NCI-H1694 treated with DMSO at 0.1 percent for 48 hours (cell line): ENCODE measurements around the gene BMF.

Source experiments
- DNase-seq: peaks from one replicate; lab custom pipeline; 2025; lab: John Stamatoyannopoulos, UW

The BMF gene

DNA sequence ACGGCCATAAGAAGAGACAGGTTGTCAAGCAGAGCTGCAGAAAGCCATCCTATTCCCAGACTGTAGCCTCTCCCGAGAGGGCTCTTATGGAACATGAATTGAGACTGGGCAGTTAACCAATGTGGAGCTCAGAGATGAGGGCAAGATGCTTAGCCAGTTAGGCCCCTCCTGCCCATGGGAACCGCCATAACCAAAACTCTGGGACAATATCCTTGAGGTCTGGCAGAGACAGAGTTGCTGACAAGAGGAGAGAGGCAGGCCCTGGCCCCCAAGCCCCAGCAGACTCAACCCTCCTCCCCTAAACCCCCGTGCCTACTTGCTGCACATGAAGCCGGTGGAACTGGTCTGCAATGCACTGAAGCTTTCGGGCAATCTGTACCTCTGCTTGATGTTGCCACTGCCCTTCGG, 4.8 kb downstream of the BMF start:
- no peak for DNase-seq

- DNase-seq: peak; percentile 63
These were observed 5.5 kb downstream of the BMF start for GRCh38 chr15:40102897-40103858.

DNA sequence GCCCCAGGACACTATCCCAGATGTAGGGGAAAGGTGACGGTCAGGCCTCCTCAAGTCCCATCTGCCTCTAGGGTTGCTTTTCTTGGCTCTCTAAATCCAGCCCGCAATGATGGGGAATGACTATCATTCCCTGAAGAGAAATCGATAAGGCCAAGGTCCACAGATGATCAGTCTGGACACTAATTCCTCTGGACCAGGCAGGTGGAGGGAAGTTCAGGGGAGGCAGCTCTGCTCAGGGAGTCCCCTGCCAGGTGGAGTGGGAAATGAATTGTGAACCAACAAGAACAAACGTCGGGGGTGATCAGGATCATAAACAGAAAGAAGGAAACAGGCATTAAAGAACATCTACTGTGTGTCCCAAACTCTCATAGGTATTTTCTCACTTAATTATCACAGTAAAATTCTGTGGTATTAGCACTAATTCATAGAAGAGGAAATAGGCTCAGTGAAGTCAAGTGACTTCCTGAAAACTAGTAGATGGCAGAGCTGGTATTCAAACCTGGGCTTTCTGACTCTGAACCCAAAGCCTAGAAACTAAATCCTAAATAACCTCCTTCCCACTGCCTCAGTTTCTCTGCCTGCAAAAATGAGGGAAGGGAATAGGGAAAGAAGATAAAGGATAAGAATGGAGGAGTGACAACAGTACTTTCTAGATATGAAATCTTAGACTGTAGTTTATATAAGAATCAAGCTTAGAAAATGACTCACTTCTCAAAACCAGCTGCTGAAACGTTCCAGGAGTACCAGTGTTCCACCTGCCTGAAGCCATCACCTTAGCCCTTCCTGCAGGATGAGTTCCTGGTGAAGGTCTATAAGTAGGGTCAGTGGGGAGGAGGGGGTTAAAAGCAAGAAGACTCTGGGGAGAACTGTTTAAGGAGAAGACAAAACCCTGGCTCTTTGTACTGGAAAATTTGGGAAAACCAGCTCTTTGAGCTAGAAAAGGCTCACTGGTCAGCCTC, 7.5 kb downstream of the BMF start:
- DNase-seq: no peak

GRCh38 chr15:40100123-40100946, 8.3 kb downstream of the BMF start:
- DNase-seq: no peak

GRCh38 chr15:40098489-40099261, 10.0 kb downstream of the BMF start:
- DNase-seq: peak; percentile 39

DNA sequence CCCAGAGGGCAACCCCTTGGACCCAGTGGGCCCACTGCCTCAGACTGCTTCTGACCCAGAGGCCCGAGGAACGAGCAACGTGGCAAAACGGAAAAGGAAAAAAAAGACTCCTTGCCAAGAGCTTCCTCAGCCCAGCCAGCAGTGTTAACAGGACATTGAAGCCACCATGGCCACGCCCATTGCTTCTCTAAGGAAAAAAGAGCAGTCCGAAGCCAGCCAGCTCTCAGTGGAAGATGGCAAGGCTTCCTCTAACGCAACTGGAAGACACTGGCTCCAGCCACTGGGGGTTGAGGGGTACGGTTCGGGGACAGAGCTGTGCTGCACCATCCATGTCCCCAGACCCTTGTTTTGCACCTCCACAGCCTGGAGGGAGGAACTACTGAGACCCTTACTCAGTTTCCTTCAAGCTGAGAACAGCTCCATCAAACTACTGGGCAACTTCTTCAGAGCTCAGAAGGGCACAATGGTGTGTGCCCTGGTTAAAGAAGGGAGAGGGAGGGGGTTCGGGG, 10.7 kb downstream of the BMF start:
- DNase-seq: no peak

GRCh38 chr15:40097096-40097967, 11.3 kb downstream of the BMF start:
- DNase-seq: no peak

DNA sequence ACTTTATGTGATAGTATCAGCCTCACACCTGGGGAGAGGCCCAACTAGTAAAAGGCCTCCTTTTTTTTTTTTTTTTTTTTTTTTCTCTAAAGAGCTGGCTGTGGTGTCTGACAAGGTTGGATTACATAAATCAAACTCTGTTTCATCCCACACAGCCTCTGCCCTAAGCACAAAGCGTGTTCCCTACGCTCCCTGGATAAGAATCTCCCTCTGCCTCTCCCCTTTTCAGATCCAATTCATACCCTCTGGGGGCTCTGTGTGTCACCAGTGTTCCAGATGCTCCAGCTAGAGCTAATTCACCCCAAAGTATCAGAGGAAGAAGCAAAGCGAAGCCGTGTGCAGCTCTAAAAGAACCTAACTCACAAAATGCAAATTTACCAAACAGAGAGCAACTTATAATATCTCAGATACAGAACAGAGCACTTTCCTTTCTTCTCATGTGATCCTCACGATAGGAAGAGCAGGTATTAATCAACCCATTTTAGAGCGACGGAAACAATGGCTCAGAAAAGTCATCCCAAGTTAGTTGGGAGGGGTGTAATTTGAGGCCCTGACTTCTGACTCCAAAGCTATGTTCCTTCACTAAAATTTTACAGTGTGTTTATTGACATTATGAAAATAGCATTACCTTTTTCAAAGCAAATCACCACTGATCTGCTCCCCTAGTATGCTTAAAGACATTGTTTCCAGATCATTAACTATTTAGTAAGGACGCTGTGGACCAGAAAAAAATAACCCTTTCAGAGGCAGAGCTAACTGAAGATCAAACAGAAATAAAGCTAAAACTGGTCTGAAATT, 12.4 kb downstream of the BMF start:
- no peak for DNase-seq

GRCh38 chr15:40095371-40096093, 13.1 kb downstream of the BMF start:
- DNase-seq: no peak

- no peak for DNase-seq
These were observed 14.5 kb downstream of the BMF start for GRCh38 chr15:40094156-40094555.

DNA sequence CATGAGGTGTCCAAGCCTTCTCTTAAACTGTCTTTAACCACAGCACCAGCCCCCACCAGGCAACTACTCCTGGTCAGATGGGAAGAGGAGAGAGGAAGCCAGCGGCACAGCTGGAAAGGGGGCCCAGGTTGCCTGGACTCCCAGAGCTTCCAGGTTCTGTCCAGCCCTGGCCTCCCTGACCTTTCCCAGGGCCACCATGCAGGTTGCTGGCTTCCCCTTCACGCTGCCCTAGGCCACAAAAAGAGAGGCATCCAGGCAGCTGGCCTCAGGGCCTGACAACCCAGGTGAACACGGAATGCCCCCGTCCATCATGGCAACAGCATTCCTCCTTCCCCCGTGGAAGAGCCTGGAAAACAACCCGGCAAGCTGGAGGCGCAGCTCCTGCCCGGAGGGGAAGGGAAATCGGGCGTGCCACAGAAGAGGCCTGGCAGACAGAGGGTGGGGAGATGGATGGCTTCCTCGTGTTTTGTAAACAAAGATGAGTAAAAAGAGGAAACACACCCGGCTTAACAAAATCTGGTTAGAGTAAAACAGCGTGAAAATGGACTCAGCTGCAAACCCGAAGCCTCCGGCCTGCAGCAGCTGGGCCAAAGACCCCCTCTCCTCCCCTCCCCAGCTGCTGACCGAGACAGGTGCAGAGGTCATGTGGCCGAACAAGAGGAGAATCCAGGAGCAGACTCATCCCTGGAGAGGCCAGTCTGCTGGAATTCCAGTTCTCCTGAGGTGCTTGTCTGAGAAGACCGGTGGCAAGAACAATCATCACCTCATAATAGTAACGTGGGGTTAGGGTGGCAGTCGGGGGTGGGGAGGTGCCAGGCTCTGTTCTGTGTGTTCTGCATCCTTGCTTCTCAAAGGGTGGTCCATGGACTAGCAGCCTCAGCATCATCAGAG, 15.5 kb downstream of the BMF start:
- no peak for DNase-seq

DNA sequence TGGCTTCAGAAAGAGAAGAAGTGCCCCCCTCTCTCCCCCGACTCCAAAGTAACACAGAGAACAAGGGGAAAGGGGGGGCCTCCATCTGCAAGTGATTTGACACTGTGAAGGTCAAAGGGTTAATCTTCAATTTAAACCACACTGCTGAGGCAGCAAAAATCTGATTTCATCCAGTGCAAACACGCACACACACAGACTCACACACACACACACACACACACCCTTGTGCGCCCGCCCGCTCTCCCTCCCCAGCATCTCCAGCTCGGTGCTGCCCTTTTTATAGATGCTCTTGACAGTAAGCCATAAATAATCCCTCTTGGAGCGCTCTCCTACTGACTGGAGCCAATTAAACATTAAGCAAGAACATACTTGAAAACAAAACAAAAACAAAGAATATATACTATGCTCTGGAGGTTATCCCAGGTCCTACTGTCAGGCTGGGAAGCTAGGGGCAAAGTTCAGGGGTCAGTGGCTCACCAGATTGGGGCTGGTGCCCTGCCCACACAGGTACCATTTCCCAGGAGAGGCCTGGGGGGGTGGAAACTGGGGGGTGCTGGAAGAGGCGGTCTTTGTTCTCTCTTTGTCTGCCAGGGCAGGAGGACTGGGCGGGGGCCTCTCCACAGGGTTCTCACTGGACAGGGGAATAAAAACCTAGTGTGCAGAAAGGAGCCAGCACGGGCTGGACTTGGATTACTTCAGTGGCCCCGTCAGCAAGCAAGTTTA, 16.3 kb downstream of the BMF start:
- peak; percentile 36 for DNase-seq

DNA sequence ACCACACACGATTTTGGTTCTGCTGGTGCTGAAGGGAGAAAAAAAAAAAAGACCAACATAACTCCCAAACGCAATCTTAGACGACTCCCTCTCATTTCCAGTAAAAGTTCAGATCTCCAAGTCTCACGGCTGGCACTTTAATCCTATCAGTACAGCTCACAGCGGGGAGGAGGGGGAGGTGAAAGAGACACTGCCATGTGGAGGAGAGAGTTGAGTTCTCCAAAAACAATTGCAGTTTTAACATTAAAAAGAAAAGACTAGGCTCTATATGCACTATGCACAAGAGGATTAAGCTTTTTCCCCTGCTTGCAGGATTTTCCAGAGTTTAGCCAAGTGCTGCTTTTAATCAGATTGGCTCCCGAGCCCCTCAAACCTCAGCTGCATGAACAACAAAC, 16.8 kb downstream of the BMF start:
- no peak for DNase-seq

DNA sequence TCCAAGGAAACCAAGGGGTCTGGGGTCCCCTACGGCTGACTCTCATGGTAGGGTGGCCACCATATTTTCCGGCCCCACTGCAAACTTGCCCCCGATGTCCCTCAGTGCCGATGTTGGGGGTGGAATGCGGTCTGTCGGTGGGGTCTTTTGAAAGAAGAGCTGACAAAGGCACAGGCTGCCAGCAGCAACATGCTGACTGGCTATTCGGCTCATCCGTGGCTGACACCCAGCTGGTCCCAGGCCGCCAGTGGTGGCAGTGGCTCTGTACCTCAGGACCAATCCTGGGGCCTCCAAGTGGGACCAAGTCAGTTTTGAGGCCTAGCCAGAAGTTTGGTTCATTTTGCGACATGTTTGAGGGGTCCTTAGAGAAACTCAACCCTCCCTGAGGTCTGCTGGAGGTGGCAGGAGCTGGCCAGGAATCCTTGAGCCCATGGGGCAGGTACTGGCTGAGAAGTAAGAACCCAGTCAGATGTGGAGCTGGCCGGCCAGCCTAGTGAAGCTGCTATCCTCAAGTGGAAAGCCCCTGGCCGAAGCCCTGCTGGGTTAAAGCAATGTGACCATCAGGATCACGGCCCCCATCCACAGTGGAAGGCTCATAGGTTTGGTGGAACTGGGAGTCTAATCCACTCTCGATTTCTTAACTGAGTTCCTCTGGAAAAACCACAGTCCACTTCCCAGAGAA, 17.8 kb downstream of the BMF start:
- DNase-seq: no peak

- DNase-seq: no peak
These were observed 19.5 kb downstream of the BMF start for GRCh38 chr15:40088929-40089755.
